ENCODE measurements around the gene EXOSC1.
"Not testable (repeated sequence)": the region's sequence is repeated elsewhere in the genome, so short reads cannot be mapped to it uniquely, and the experiment has no call there.

Gene EXOSC1

DNA sequence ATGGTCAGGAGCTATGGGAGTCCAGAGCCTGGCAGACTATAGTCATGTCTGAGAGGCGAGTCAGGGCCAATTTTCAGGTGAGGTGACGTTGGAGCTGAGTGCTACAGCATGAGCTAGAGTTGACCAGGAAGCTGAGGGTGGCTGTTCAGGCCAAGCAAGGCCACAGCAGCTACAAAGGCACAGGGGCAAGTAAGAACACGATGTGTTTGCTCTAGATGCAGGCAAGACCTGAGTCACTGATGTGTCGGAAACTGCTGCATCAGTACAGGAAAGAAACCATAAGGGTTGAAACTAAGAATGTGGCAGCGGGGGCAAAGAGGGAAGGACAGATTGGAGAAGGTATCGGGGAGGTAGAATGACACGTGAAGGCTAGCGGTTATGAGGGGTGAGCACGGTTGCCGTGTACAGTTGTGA is 32.9 kb downstream of the EXOSC1 start:
- Histone ChIP-seq H3K4me3 (ENCODE audit: low read depth in 1 of 2, low read length in 2 of 2) (no peak overlapping the region), H3K27ac (ENCODE audit: low read depth, low read length) (no peak overlapping the region), H3K9me3 (ENCODE audit: control insufficient read depth in 1 of 2, low read length in 2 of 2) (no peaks in the 10 kb centered on the region), H3K36me3 (ENCODE audit: control insufficient read depth in 1 of 2, insufficient read depth in 2 of 2, low read length in 2 of 2) (no peaks in the 10 kb centered on the region), H3K9ac (ENCODE audit: low read depth in 1 of 2, low read length in 2 of 2) (no peak overlapping the region), H3K4me1 (ENCODE audit: control insufficient read depth in 1 of 2, insufficient read depth in 2 of 2, low read length in 2 of 2) (peaks cover 0 to 7% of the 10 kb centered on the region in 2 donors), H3K27me3 (ENCODE audit: control insufficient read depth in 1 of 2, insufficient read depth in 2 of 2, low read length in 2 of 2) (no peaks in the 10 kb centered on the region)

- Histone ChIP-seq H3K9ac (ENCODE audit: low read depth in 1 of 2, low read length in 2 of 2) (no peak overlapping the region), H3K4me1 (ENCODE audit: control insufficient read depth in 1 of 2, insufficient read depth in 2 of 2, low read length in 2 of 2) (peaks cover 0 to 13% of the 10 kb centered on the region in 2 donors), H3K27ac (ENCODE audit: low read depth, low read length) (no peak overlapping the region)
Observed at GRCh38 chr10:97411406-97411805, 34.4 kb downstream of the EXOSC1 start.

GRCh38 chr10:97408496-97408992 is 37.3 kb downstream of the EXOSC1 start:
- Histone ChIP-seq H3K27me3 (ENCODE audit: control insufficient read depth in 1 of 2, insufficient read depth in 2 of 2, low read length in 2 of 2) (no peaks in the 10 kb centered on the region), H3K9me3 (ENCODE audit: control insufficient read depth in 1 of 2, low read length in 2 of 2) (no peaks in the 10 kb centered on the region), H3K9ac (ENCODE audit: low read depth in 1 of 2, low read length in 2 of 2) (no peak overlapping the region), H3K27ac (ENCODE audit: low read depth, low read length) (no peak overlapping the region), H3K4me3 (ENCODE audit: low read depth in 1 of 2, low read length in 2 of 2) (no peak overlapping the region), H3K36me3 (ENCODE audit: control insufficient read depth in 1 of 2, insufficient read depth in 2 of 2, low read length in 2 of 2) (no peaks in the 10 kb centered on the region), H3K4me1 (ENCODE audit: control insufficient read depth in 1 of 2, insufficient read depth in 2 of 2, low read length in 2 of 2) (peaks cover 0 to 13% of the 10 kb centered on the region in 2 donors)

More at GRCh38 chr10:97411406-97411805, 34.4 kb downstream of the EXOSC1 start:
- H3K4me3 ChIP-seq (ENCODE audit: low read depth in 1 of 2, low read length in 2 of 2) = no peak overlapping the region
- no peaks in the 10 kb centered on the region for H3K9me3 ChIP-seq (ENCODE audit: control insufficient read depth in 1 of 2, low read length in 2 of 2)
- no peaks in the 10 kb centered on the region for H3K36me3 ChIP-seq (ENCODE audit: control insufficient read depth in 1 of 2, insufficient read depth in 2 of 2, low read length in 2 of 2)
- no peaks in the 10 kb centered on the region for H3K27me3 ChIP-seq (ENCODE audit: control insufficient read depth in 1 of 2, insufficient read depth in 2 of 2, low read length in 2 of 2)

DNA sequence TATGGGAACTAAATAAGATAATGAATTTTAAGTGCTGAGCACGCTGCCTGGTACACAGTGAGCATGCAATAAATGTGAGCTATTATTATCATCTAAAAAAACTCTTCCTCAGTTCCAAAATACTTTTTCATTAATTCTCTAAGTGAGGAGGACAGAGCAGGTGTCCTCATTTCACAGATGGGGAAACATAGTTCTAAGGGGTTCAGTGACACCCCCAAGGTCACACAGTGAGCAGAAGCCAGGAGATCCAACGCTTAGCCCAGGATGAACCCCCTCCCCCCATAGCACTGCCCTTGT is 37.9 kb downstream of the EXOSC1 start:
- Histone ChIP-seq H3K36me3 (ENCODE audit: control insufficient read depth in 1 of 2, insufficient read depth in 2 of 2, low read length in 2 of 2) (no peaks in the 10 kb centered on the region), H3K4me3 (ENCODE audit: low read depth in 1 of 2, low read length in 2 of 2) (no peak overlapping the region), H3K9me3 (ENCODE audit: control insufficient read depth in 1 of 2, low read length in 2 of 2) (no peaks in the 10 kb centered on the region), H3K27me3 (ENCODE audit: control insufficient read depth in 1 of 2, insufficient read depth in 2 of 2, low read length in 2 of 2) (no peaks in the 10 kb centered on the region), H3K4me1 (ENCODE audit: control insufficient read depth in 1 of 2, insufficient read depth in 2 of 2, low read length in 2 of 2) (peaks cover 0 to 12% of the 10 kb centered on the region in 2 donors), H3K27ac (ENCODE audit: low read depth, low read length) (no peak overlapping the region), H3K9ac (ENCODE audit: low read depth in 1 of 2, low read length in 2 of 2) (no peak overlapping the region)

DNA sequence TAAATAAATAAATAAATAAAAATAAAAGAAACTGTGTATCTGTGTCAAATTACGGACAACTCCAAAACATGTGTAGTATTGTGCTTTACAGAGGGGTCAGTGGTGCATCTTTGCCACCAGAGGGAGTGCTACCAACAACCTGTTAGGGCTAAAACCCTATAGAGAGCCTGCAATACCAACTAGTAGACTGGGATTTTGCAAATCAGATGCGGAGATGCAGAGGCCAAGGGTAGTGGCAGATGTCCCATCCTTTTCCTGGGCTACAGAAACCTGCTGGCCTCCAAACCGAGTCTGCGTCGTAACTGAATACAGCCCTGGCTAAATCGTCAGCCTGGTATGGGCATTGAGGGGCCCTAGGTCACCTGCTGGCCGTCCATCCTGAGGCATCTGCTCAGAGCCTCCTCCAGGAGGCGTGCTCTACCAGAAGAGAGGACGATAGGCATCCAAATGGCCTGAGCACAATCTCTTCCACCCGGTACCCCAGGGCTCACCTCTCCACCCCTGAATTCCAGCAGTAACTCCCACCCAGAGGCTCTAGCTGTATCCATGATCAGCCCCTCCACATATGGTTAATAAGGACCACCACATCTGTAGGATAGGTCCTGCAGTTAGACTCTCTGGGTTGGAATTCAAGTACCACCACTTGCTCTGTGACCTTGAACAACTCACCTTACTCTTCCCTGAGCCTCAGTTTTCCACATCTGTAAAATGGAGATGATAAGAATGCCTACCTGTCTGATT is 38.4 kb downstream of the EXOSC1 start:
- Histone ChIP-seq H3K36me3 (ENCODE audit: control insufficient read depth in 1 of 2, insufficient read depth in 2 of 2, low read length in 2 of 2) (no peaks in the 10 kb centered on the region), H3K4me3 (ENCODE audit: low read depth in 1 of 2, low read length in 2 of 2) (peak overlapping the region; percentile 52 to 61), H3K27ac (ENCODE audit: low read depth, low read length) (no peak overlapping the region), H3K9ac (ENCODE audit: low read depth in 1 of 2, low read length in 2 of 2) (no peak overlapping the region), H3K27me3 (ENCODE audit: control insufficient read depth in 1 of 2, insufficient read depth in 2 of 2, low read length in 2 of 2) (no peaks in the 10 kb centered on the region), H3K4me1 (ENCODE audit: control insufficient read depth in 1 of 2, insufficient read depth in 2 of 2, low read length in 2 of 2) (peaks cover 0 to 9% of the 10 kb centered on the region in 2 donors), H3K9me3 (ENCODE audit: control insufficient read depth in 1 of 2, low read length in 2 of 2) (no peaks in the 10 kb centered on the region)

GRCh38 chr10:97406483-97406882 is 39.3 kb downstream of the EXOSC1 start:
- H3K27me3 ChIP-seq (ENCODE audit: control insufficient read depth in 1 of 2, insufficient read depth in 2 of 2, low read length in 2 of 2); H3K9ac ChIP-seq (ENCODE audit: low read depth in 1 of 2, low read length in 2 of 2); H3K4me1 ChIP-seq (ENCODE audit: control insufficient read depth in 1 of 2, insufficient read depth in 2 of 2, low read length in 2 of 2); H3K9me3 ChIP-seq (ENCODE audit: control insufficient read depth in 1 of 2, low read length in 2 of 2); H3K27ac ChIP-seq (ENCODE audit: low read depth, low read length); H3K36me3 ChIP-seq (ENCODE audit: control insufficient read depth in 1 of 2, insufficient read depth in 2 of 2, low read length in 2 of 2); H3K4me3 ChIP-seq (ENCODE audit: low read depth in 1 of 2, low read length in 2 of 2): not testable (repeated sequence)

DNA sequence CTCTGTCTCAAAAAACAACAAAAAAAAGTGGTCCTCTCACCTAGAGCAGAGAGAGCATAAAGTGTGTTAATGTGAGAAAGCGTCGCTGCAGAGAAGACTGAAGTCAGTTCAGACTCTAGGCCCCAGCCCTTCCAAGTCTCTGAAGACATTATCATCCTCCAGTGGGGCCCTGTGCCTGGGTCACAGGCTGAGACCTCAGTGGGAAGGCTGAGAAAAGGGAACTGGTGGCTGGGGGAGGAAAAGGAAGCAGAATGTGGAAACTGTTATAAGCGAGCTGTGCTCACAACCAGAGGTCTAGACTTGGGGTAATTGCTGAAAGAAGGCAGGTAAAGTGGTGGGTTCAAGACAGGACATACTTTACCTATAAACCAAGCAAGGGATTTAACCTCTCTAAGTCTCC is 39.7 kb downstream of the EXOSC1 start:
- H3K27me3 ChIP-seq (ENCODE audit: control insufficient read depth in 1 of 2, insufficient read depth in 2 of 2, low read length in 2 of 2) = no peaks in the 10 kb centered on the region
- no peak overlapping the region for H3K9ac ChIP-seq (ENCODE audit: low read depth in 1 of 2, low read length in 2 of 2)
- H3K27ac ChIP-seq (ENCODE audit: low read depth, low read length) = no peak overlapping the region
- no peak overlapping the region for H3K4me3 ChIP-seq (ENCODE audit: low read depth in 1 of 2, low read length in 2 of 2)
- no peaks in the 10 kb centered on the region for H3K9me3 ChIP-seq (ENCODE audit: control insufficient read depth in 1 of 2, low read length in 2 of 2)
- H3K36me3 ChIP-seq (ENCODE audit: control insufficient read depth in 1 of 2, insufficient read depth in 2 of 2, low read length in 2 of 2) = no peaks in the 10 kb centered on the region
- H3K4me1 ChIP-seq (ENCODE audit: control insufficient read depth in 1 of 2, insufficient read depth in 2 of 2, low read length in 2 of 2) = peaks cover 0 to 9% of the 10 kb centered on the region in 2 donors

- no peak overlapping the region for H3K27ac ChIP-seq (ENCODE audit: low read depth, low read length)
- no peak overlapping the region for H3K9ac ChIP-seq (ENCODE audit: low read depth in 1 of 2, low read length in 2 of 2)
- H3K4me1 ChIP-seq (ENCODE audit: control insufficient read depth in 1 of 2, insufficient read depth in 2 of 2, low read length in 2 of 2) = peaks cover 7 to 19% of the 10 kb centered on the region in 2 donors
- no peak overlapping the region for H3K4me3 ChIP-seq (ENCODE audit: low read depth in 1 of 2, low read length in 2 of 2)
- H3K27me3 ChIP-seq (ENCODE audit: control insufficient read depth in 1 of 2, insufficient read depth in 2 of 2, low read length in 2 of 2) = no peaks in the 10 kb centered on the region
- no peaks in the 10 kb centered on the region for H3K9me3 ChIP-seq (ENCODE audit: control insufficient read depth in 1 of 2, low read length in 2 of 2)
- H3K36me3 ChIP-seq (ENCODE audit: control insufficient read depth in 1 of 2, insufficient read depth in 2 of 2, low read length in 2 of 2) = no peaks in the 10 kb centered on the region
Observed at GRCh38 chr10:97404044-97404443, 41.8 kb downstream of the EXOSC1 start.

DNA sequence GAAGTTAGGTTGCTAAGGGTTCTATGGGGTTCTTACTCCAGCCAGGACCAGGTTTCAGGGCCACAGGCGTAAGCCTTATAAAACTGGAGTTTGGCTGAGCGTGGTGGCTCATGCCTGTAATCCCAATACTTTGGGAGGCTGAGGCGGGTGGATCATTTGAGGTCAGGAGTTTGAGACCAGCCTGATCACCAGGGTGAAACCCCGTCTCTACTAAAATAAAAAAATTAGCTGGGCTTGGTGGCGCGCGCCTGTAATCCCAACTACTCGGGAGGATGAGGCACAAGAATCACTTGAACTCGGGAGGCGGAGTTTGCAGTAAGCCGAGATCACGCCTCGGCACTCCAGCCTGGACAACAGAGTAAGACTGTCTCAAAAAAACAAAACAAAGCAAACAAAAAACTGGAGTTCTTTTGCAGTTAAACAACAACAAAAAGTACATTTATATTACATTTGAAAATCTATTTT is 44.3 kb downstream of the EXOSC1 start:
- H3K36me3 ChIP-seq (ENCODE audit: control insufficient read depth in 1 of 2, insufficient read depth in 2 of 2, low read length in 2 of 2) = peaks cover 0 to 5% of the 10 kb centered on the region in 2 donors
- H3K27me3 ChIP-seq (ENCODE audit: control insufficient read depth in 1 of 2, insufficient read depth in 2 of 2, low read length in 2 of 2) = no peaks in the 10 kb centered on the region
- peak overlapping the region; percentile 83 to 92 for H3K4me3 ChIP-seq (ENCODE audit: low read depth in 1 of 2, low read length in 2 of 2)
- H3K4me1 ChIP-seq (ENCODE audit: control insufficient read depth in 1 of 2, insufficient read depth in 2 of 2, low read length in 2 of 2) = peaks cover 7 to 10% of the 10 kb centered on the region in 2 donors
- H3K9ac ChIP-seq (ENCODE audit: low read depth in 1 of 2, low read length in 2 of 2) = peak overlapping the region in 1 of 2 donors; percentile 69
- H3K9me3 ChIP-seq (ENCODE audit: control insufficient read depth in 1 of 2, low read length in 2 of 2) = no peaks in the 10 kb centered on the region
- peak overlapping the region; percentile 36 for H3K27ac ChIP-seq (ENCODE audit: low read depth, low read length)

DNA sequence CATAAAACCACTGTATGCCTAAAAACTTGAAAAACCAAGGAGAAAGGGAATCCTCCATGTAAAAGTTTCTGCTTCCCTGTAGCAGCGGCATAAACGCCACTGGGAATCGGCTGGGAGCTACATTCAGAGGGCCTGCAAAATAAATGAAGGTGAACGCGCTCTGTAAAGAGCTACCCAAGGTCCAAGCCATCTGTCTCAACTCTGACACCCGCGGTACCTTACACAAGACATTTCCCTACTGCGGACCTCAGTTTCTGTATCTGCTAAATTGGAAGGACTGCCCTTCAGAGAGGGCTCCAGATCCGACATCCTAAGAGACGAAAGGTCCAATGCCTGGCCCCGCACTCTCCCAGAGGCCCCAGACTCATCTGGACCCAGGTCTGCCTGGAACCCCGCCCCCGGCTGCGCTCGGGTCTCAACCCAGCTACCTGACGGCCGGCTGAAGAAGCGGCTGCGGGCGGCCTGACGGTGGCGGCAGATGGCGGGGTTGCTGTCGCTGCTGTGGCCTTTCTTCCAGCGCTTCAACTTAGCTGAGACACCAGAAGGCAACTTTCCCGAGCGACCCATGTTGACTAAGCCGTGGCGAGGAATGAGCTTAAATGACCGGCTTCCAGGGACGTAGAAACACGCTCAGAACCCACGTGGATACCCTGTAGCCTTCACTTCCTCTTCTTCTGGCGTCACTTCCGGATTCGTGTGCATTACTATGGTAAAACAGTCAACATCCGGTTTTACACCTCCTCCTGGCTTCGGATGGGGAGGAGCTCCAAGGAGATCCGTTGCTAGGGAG is 44.9 kb downstream of the EXOSC1 start, which contains the start of gene RRP12:
Gene RRP12 (minus strand): TSS at position 676 of the 790 bp plus-strand sequence. CDS start 109 bp downstream, at position 567.
- Histone ChIP-seq H3K4me1 (ENCODE audit: control insufficient read depth in 1 of 2, insufficient read depth in 2 of 2, low read length in 2 of 2) (peaks cover 7 to 10% of the 10 kb centered on the region in 2 donors), H3K36me3 (ENCODE audit: control insufficient read depth in 1 of 2, insufficient read depth in 2 of 2, low read length in 2 of 2) (peaks cover 6 to 11% of the 10 kb centered on the region in 2 donors), H3K9me3 (ENCODE audit: control insufficient read depth in 1 of 2, low read length in 2 of 2) (no peaks in the 10 kb centered on the region), H3K27me3 (ENCODE audit: control insufficient read depth in 1 of 2, insufficient read depth in 2 of 2, low read length in 2 of 2) (no peaks in the 10 kb centered on the region), H3K27ac (ENCODE audit: low read depth, low read length) (peak within 1 kb of the TSS; percentile 67), H3K9ac (ENCODE audit: low read depth in 1 of 2, low read length in 2 of 2) (peak within 1 kb of the TSS; percentile 68 to 69), H3K4me3 (ENCODE audit: low read depth in 1 of 2, low read length in 2 of 2) (peak within 1 kb of the TSS; percentile 83 to 92)

Measured in duodenal mucosa (tissue), 2 donors.